ENCODE results near the gene LRPAP1. TPM values are rescaled to one million over a fixed set of nuclear protein-coding genes. Genes with fewer than 3 reads are reported as not detected.
"Not testable (repeated sequence)": the region's sequence is repeated elsewhere in the genome, so short reads cannot be mapped to it uniquely, and the experiment has no call there.

The LRPAP1 gene
- total RNA-seq, 2 experiments from 2014 or later: 54.6 to 55.9 TPM

- H3K27ac Mint-ChIP-seq: no peak overlapping the region
- H3K4me1 Mint-ChIP-seq (ENCODE audit: low read depth): no peaks in the 10 kb centered on the region
- no peak overlapping the region for H3K4me3 Mint-ChIP-seq
- no peak for DNase-seq
- CTCF ChIA-PET: no interaction called here
- POLR2A ChIA-PET: no interaction called here
- intact Hi-C loops (cut with micrococcal nuclease): no loop called here
- no peaks in the 10 kb centered on the region for H3K36me3 Mint-ChIP-seq
- no peaks in the 10 kb centered on the region for H3K9me3 Mint-ChIP-seq
- H3K27me3 Mint-ChIP-seq: peaks cover 4% of the 10 kb centered on the region
These were observed 40.9 kb upstream of the LRPAP1 start for GRCh38 chr4:3573131-3573530.

GRCh38 chr4:3572363-3572762 lies 40.1 kb upstream of the LRPAP1 start:
- Mint-ChIP-seq H3K27ac (no peak overlapping the region), H3K27me3 (no peaks in the 10 kb centered on the region), H3K4me1 (ENCODE audit: low read depth) (no peaks in the 10 kb centered on the region), H3K36me3 (no peaks in the 10 kb centered on the region), H3K9me3 (no peaks in the 10 kb centered on the region), H3K4me3 (no peak overlapping the region)
- POLR2A ChIA-PET: no interaction called here
- CTCF ChIA-PET: no interaction called here
- DNase-seq: no peak
- intact Hi-C loops (cut with micrococcal nuclease): no loop called here

GRCh38 chr4:3571921-3572320 lies 39.7 kb upstream of the LRPAP1 start:
- Mint-ChIP-seq H3K4me3 (no peak overlapping the region), H3K27me3 (no peaks in the 10 kb centered on the region), H3K36me3 (no peaks in the 10 kb centered on the region), H3K4me1 (ENCODE audit: low read depth) (no peaks in the 10 kb centered on the region), H3K27ac (no peak overlapping the region), H3K9me3 (no peaks in the 10 kb centered on the region)
- intact Hi-C loops (cut with micrococcal nuclease): no loop called here
- no peak for DNase-seq
- ChIA-PET CTCF (no interaction called here), POLR2A (no interaction called here)

DNA sequence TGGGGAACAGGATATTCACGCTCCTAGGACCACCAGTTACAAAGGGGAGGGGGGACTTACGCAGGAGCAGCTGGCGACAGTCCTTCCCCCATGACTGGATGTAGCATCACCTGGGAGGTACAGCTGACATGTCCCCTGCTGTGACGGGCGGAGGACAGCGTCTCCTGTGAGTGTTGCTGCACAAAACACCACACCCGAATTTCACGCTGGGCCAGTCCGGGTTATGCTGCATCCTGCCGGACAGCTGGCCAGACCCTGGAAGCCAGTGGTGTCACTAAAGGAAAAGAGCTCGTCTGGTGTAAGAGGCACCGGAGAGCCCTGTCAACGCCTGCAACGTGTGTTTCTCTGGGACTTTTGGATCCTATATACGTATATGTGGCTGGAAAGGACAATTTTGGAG lies 38.7 kb upstream of the LRPAP1 start:
- H3K4me3 Mint-ChIP-seq; intact Hi-C loops (cut with micrococcal nuclease); H3K36me3 Mint-ChIP-seq; H3K27me3 Mint-ChIP-seq; CTCF ChIA-PET; H3K27ac Mint-ChIP-seq; POLR2A ChIA-PET; DNase-seq; H3K4me1 Mint-ChIP-seq (ENCODE audit: low read depth); H3K9me3 Mint-ChIP-seq: not testable (repeated sequence)

DNA sequence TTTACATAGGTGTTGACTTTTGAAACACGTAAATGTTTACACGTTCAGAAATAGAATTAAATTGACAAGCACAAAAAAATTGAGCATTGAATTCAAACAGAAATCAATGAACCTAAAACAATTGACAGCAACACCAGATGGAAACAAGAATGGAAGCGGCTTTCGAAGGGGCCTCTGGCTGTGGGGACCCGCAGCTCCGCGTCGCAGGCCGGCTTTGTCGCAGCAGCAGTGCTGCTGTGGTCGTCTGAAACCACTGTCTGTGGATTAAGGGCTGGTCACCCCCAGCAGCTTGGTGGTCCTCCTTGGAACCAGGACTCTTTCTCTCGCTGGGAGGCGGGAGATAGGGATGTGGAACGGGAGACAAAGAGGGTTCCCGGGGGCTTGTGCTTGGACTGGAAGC lies 37.4 kb upstream of the LRPAP1 start:
- H3K36me3 Mint-ChIP-seq; CTCF ChIA-PET; H3K4me1 Mint-ChIP-seq (ENCODE audit: low read depth); DNase-seq; H3K9me3 Mint-ChIP-seq; H3K27me3 Mint-ChIP-seq; POLR2A ChIA-PET; intact Hi-C loops (cut with micrococcal nuclease); H3K4me3 Mint-ChIP-seq; H3K27ac Mint-ChIP-seq: not testable (repeated sequence)

DNA sequence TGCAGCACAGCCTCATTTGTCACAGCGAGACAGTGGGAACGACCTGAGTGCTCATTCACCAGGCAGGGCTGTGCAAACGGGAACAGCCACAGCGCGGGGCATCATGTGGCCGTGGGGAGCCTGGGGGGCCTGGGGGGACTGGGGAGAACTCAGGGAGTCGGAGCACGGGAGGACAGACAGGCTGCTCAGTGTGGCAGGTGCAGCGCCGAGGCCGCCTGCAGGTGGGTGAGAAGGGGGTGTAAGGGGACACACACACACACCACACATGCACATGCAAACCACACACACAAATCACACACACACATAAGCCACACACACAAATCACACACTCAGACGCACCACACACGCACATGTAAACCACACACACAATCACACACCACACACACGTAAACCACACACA lies 34.5 kb upstream of the LRPAP1 start:
- H3K27ac Mint-ChIP-seq; H3K4me1 Mint-ChIP-seq (ENCODE audit: low read depth); CTCF ChIA-PET; intact Hi-C loops (cut with micrococcal nuclease); H3K36me3 Mint-ChIP-seq; H3K9me3 Mint-ChIP-seq; H3K27me3 Mint-ChIP-seq; POLR2A ChIA-PET; H3K4me3 Mint-ChIP-seq; DNase-seq: not testable (repeated sequence)

GRCh38 chr4:3566301-3566700 lies 34.1 kb upstream of the LRPAP1 start:
- H3K4me3 Mint-ChIP-seq; H3K4me1 Mint-ChIP-seq (ENCODE audit: low read depth); H3K36me3 Mint-ChIP-seq; POLR2A ChIA-PET; intact Hi-C loops (cut with micrococcal nuclease); H3K9me3 Mint-ChIP-seq; H3K27me3 Mint-ChIP-seq; CTCF ChIA-PET; H3K27ac Mint-ChIP-seq; DNase-seq: not testable (repeated sequence)

DNA sequence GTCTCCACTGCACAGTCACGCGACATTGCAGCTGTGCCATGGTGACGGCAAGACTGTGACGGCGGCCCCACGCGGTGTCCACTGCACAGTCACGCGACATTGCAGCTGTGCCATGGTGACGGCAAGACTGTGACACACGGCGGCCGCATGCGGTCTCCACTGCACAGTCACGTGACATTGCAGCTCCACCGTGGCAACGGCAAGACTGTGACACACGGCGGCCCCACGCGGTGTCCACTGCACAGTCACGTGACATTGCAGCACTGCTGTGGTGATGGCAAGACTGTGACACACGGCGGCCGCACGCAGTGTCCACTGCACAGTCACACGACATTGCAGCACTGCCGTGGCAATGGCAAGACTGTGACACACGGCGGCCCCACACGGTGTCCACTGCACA lies 32.7 kb upstream of the LRPAP1 start:
- H3K9me3 Mint-ChIP-seq; H3K27me3 Mint-ChIP-seq; H3K27ac Mint-ChIP-seq; H3K4me3 Mint-ChIP-seq; H3K4me1 Mint-ChIP-seq (ENCODE audit: low read depth); intact Hi-C loops (cut with micrococcal nuclease); CTCF ChIA-PET; POLR2A ChIA-PET; H3K36me3 Mint-ChIP-seq; DNase-seq: not testable (repeated sequence)

GRCh38 chr4:3563403-3563802 lies 31.2 kb upstream of the LRPAP1 start:
- ChIA-PET CTCF (no interaction called here), POLR2A (no interaction called here)
- H3K4me3 Mint-ChIP-seq: no peak overlapping the region
- no peak for DNase-seq
- peaks cover 3% of the 10 kb centered on the region for H3K27me3 Mint-ChIP-seq
- no peaks in the 10 kb centered on the region for H3K4me1 Mint-ChIP-seq (ENCODE audit: low read depth)
- no peak overlapping the region for H3K27ac Mint-ChIP-seq
- intact Hi-C loops (cut with micrococcal nuclease): no loop called here
- H3K36me3 Mint-ChIP-seq: no peaks in the 10 kb centered on the region
- no peaks in the 10 kb centered on the region for H3K9me3 Mint-ChIP-seq

GRCh38 chr4:3562127-3562526 lies 29.9 kb upstream of the LRPAP1 start:
- DNase-seq; H3K27ac Mint-ChIP-seq; POLR2A ChIA-PET; H3K27me3 Mint-ChIP-seq; intact Hi-C loops (cut with micrococcal nuclease); CTCF ChIA-PET; H3K9me3 Mint-ChIP-seq; H3K36me3 Mint-ChIP-seq; H3K4me1 Mint-ChIP-seq (ENCODE audit: low read depth); H3K4me3 Mint-ChIP-seq: not testable (repeated sequence)

- intact Hi-C loops (cut with micrococcal nuclease); POLR2A ChIA-PET; H3K4me3 Mint-ChIP-seq; H3K27me3 Mint-ChIP-seq; H3K27ac Mint-ChIP-seq; H3K9me3 Mint-ChIP-seq; CTCF ChIA-PET; DNase-seq; H3K4me1 Mint-ChIP-seq (ENCODE audit: low read depth); H3K36me3 Mint-ChIP-seq: not testable (repeated sequence)
These were observed 28.2 kb upstream of the LRPAP1 start for GRCh38 chr4:3560465-3560864.

GRCh38 chr4:3559381-3560290 lies 27.4 kb upstream of the LRPAP1 start:
- not testable (repeated sequence) for H3K4me3 Mint-ChIP-seq

DNA sequence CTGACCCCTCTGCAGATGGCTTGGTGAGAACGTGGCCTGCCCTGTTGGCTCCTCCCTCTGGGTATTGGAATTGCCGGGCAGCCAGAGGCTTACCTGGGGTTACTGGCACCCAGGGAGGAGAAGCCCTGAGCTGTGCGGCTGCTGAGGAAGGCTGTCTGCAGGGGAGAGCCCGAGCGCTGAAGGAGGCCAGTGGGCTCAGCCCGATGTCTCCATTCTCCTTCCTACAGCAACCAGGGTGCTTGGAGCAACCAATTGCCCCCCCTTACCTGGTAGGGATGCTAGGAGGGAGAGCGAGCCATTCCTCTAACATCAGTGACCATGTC lies 26.3 kb upstream of the LRPAP1 start:
- DNase-seq; H3K4me3 Mint-ChIP-seq; H3K27ac Mint-ChIP-seq; H3K9me3 Mint-ChIP-seq; intact Hi-C loops (cut with micrococcal nuclease); H3K27me3 Mint-ChIP-seq; CTCF ChIA-PET; POLR2A ChIA-PET; H3K36me3 Mint-ChIP-seq; H3K4me1 Mint-ChIP-seq (ENCODE audit: low read depth): not testable (repeated sequence)

More at GRCh38 chr4:3559381-3560290, 27.4 kb upstream of the LRPAP1 start:
- CTCF ChIA-PET; H3K27ac Mint-ChIP-seq; H3K36me3 Mint-ChIP-seq; H3K27me3 Mint-ChIP-seq; POLR2A ChIA-PET; H3K9me3 Mint-ChIP-seq; DNase-seq; intact Hi-C loops (cut with micrococcal nuclease); H3K4me1 Mint-ChIP-seq (ENCODE audit: low read depth): not testable (repeated sequence)

Data from activated CD4-positive, alpha-beta memory T cell treated with anti-CD3 and anti-CD28 coated beads for 36 hours (primary cell).